Karpas-422 (cell line): ENCODE data around the gene TUSC2. TPM values are rescaled to one million over a fixed set of nuclear protein-coding genes. Genes with fewer than 3 reads are reported as not detected.

ENCODE experiments used
- DNase-seq: peaks from one replicate; pipeline ENCODE4 v3.0.0-alpha.2; 2015
- H2AFZ ChIP-seq: fragments of 200-600 bp; sonication (generic); 2 replicates; pipeline ENCODE4 v1.6.1; 2014; ENCODE audit warnings: antibody characterized with exemption, low read length, mixed read lengths
- H3K27ac ChIP-seq: fragments of 200-600 bp; sonication (generic); 2 replicates; pipeline ENCODE4 v1.5.1; 2014; ENCODE audit warnings: mild to moderate bottlenecking, low read length, moderate library complexity
- H3K27me3 ChIP-seq: fragments of 200-600 bp; sonication (generic); 2 replicates; pipeline ENCODE4 v1.6.1; 2014; ENCODE audit warnings: low read length, mixed read lengths
- H3K36me3 ChIP-seq: fragments of 200-600 bp; sonication (generic); 2 replicates; pipeline ENCODE4 v1.6.1; 2014; ENCODE audit warnings: low read length, mixed read lengths; ENCODE audit not compliant: insufficient read depth
- H3K4me1 ChIP-seq: fragments of 200-600 bp; sonication (generic); 2 replicates; pipeline ENCODE4 v1.6.1; 2014; ENCODE audit warnings: mild to moderate bottlenecking, low read length, mixed read lengths
- H3K4me2 ChIP-seq: fragments of 200-600 bp; sonication (generic); 2 replicates; pipeline ENCODE4 v1.6.1; 2014; ENCODE audit warnings: low read length, low read depth, mild to moderate bottlenecking; ENCODE audit not compliant: poor library complexity, severe bottlenecking
- H3K4me3 ChIP-seq: fragments of 200-600 bp; sonication (generic); 2 replicates; pipeline ENCODE4 v1.5.1; 2014; ENCODE audit warnings: mild to moderate bottlenecking, antibody characterized with exemption, low read length, mixed read lengths
- H3K79me2 ChIP-seq: fragments of 200-600 bp; sonication (generic); 2 replicates; pipeline ENCODE4 v1.6.1; 2014; ENCODE audit warnings: mild to moderate bottlenecking, low read length, mixed read lengths
- H3K9ac ChIP-seq: fragments of 200-600 bp; sonication (generic); 2 replicates; pipeline ENCODE4 v1.6.0; 2014; ENCODE audit warnings: low read length
- H3K9me2 ChIP-seq: fragments of 200-600 bp; sonication (generic), shearing (Covaris generic); replicated peaks from 2 replicates; pipeline ENCODE4 v1.6.0; 2014; ENCODE audit warnings: mild to moderate bottlenecking, low read length, moderate library complexity; ENCODE audit not compliant: insufficient read depth
- H3K9me3 ChIP-seq: fragments of 300-700, 200-600 bp; sonication (generic); 2 replicates; pipeline ENCODE4 v1.6.1; 2014; ENCODE audit warnings: low read length, mixed read lengths
- H4K20me1 ChIP-seq: fragments of 200-600 bp; sonication (generic); 2 replicates; pipeline ENCODE4 v1.6.1; 2014; ENCODE audit warnings: mild to moderate bottlenecking, antibody characterized with exemption, low read length, low read depth; ENCODE audit not compliant: insufficient read depth
- total RNA-seq: library from RNA; depleted of rRNA; stranded (reverse); fragments of >200 nt; shearing (Covaris generic); gene quantifications from 2 replicates; pipeline ENCODE4 v1.2.3, GENCODE V29; 2014; ENCODE audit warnings: low replicate concordance

Gene TUSC2
- total RNA-seq, 1 experiment from 2014 or later = 38.1 TPM

GRCh38 chr3:50357481-50357880 is 29.5 kb upstream of the TUSC2 start:
- Histone ChIP-seq H3K79me2 (peaks cover 42% of the 10 kb centered on the region), H3K9me3 (no peaks in the 10 kb centered on the region), H3K4me3 (peak overlapping the region; percentile 83), H3K4me1 (peaks cover 41% of the 10 kb centered on the region), H3K4me2 (peak overlapping the region; percentile 70), H4K20me1 (no peaks in the 10 kb centered on the region; the same call in 1 of the 2 replicates), H3K27ac (no peak overlapping the region), H3K36me3 (peaks cover 8% of the 10 kb centered on the region; the same call in 1 of the 2 replicates), H3K27me3 (no peaks in the 10 kb centered on the region), H3K9me2 (no peaks in the 10 kb centered on the region), H2AFZ (no peak overlapping the region), H3K9ac (peak overlapping the region; percentile 93)
- DNase-seq = no peak

DNA sequence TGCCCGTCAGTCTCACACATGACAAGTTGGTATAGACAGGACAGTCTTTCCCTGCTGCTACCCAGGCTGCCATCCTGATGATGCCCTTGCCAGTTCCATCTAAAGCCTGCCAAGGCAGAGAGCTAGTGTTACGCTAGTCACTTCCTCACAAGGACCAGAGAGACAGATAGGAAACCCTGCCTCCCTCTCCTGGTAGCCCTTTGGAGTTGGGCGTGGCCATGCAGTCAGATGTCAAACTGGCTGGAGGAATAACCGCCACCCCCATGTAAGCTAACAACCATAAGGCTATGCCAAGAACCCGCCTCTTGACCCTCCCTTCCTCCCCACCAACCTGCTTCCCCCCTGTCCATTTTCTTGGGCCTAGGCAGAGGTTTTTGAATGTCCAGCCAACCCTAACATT is 28.5 kb upstream of the TUSC2 start:
- Histone ChIP-seq H3K36me3 (peaks cover 8% of the 10 kb centered on the region; the same call in 1 of the 2 replicates), H3K9ac (peak overlapping the region; percentile 93), H3K4me3 (peak overlapping the region; percentile 83; the same call in 1 of the 2 replicates), H3K9me3 (no peaks in the 10 kb centered on the region), H3K79me2 (peaks cover 46% of the 10 kb centered on the region), H3K27me3 (no peaks in the 10 kb centered on the region), H3K27ac (no peak overlapping the region), H3K9me2 (no peaks in the 10 kb centered on the region), H2AFZ (no peak overlapping the region), H3K4me1 (peaks cover 46% of the 10 kb centered on the region), H4K20me1 (no peaks in the 10 kb centered on the region; the same call in 1 of the 2 replicates), H3K4me2 (peak overlapping the region; percentile 70)
- no peak for DNase-seq

- H3K4me1 ChIP-seq = peaks cover 51% of the 10 kb centered on the region
- H2AFZ ChIP-seq = no peak overlapping the region
- no peak overlapping the region for H3K27ac ChIP-seq
- no peak for DNase-seq
- no peaks in the 10 kb centered on the region for H3K9me3 ChIP-seq
- peak overlapping the region; percentile 43 for H3K9ac ChIP-seq
- peak overlapping the region; percentile 14; the same call in 1 of the 2 replicates for H3K4me3 ChIP-seq
- H3K79me2 ChIP-seq = peaks cover 51% of the 10 kb centered on the region
- no peaks in the 10 kb centered on the region; the same call in 1 of the 2 replicates for H4K20me1 ChIP-seq
- peak overlapping the region; percentile 70 for H3K4me2 ChIP-seq
- peaks cover 8% of the 10 kb centered on the region; the same call in 1 of the 2 replicates for H3K36me3 ChIP-seq
- no peaks in the 10 kb centered on the region for H3K27me3 ChIP-seq
- no peaks in the 10 kb centered on the region for H3K9me2 ChIP-seq
Observed at GRCh38 chr3:50355829-50356552, 28.0 kb upstream of the TUSC2 start.

GRCh38 chr3:50354850-50355249 is 26.8 kb upstream of the TUSC2 start:
- Histone ChIP-seq H2AFZ (no peak overlapping the region), H3K27me3 (no peaks in the 10 kb centered on the region), H3K4me1 (peaks cover 54% of the 10 kb centered on the region), H4K20me1 (no peaks in the 10 kb centered on the region; the same call in 1 of the 2 replicates), H3K9me3 (no peaks in the 10 kb centered on the region), H3K27ac (no peak overlapping the region), H3K36me3 (peaks cover 8% of the 10 kb centered on the region; the same call in 1 of the 2 replicates), H3K4me2 (no peak overlapping the region), H3K9me2 (no peaks in the 10 kb centered on the region), H3K9ac (no peak overlapping the region), H3K4me3 (no peak overlapping the region), H3K79me2 (peaks cover 57% of the 10 kb centered on the region)
- DNase-seq = no peak

- H3K4me1 ChIP-seq = peaks cover 57% of the 10 kb centered on the region
- no peak overlapping the region for H3K4me3 ChIP-seq
- peaks cover 63% of the 10 kb centered on the region for H3K79me2 ChIP-seq
Observed at GRCh38 chr3:50354186-50354764, 26.3 kb upstream of the TUSC2 start.

DNA sequence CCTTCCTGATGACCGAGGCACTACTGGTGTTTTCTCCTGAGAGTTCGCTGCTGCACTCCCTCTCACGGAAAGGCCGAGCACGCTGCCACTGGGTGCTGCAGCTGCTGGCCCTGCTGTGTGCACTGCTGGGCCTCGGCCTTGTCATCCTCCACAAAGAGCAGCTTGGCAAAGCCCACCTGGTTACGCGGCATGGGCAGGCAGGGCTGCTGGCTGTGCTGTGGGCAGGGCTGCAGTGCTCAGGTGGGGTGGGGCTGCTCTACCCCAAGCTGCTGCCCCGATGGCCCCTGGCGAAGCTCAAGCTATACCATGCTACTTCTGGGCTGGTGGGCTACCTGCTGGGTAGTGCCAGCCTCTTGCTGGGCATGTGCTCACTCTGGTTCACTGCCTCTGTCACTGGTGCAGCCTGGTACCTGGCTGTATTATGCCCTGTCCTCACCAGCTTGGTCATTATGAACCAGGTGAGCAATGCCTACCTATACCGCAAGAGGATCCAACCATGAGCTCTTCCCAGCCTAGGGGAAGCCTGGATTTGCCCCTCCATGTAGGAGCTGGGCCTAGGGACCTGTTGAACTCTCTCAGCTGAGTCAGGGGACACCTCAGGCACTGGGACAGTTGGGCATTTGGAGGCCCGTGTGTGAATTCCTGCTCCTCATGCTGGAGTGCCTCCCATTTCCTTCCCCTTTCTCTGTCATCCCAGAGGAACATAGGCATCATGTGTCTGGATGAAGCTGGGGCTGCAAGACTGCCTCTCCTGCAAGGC is 25.4 kb upstream of the TUSC2 start:
- Histone ChIP-seq H4K20me1 (no peaks in the 10 kb centered on the region; the same call in 1 of the 2 replicates), H3K79me2 (peaks cover 57% of the 10 kb centered on the region), H3K4me3 (no peak overlapping the region), H3K27ac (no peak overlapping the region), H3K9me2 (no peaks in the 10 kb centered on the region), H3K9me3 (no peaks in the 10 kb centered on the region), H3K27me3 (no peaks in the 10 kb centered on the region), H3K4me1 (peaks cover 58% of the 10 kb centered on the region), H3K4me2 (no peak overlapping the region), H2AFZ (no peak overlapping the region), H3K36me3 (peaks cover 8% of the 10 kb centered on the region; the same call in 1 of the 2 replicates), H3K9ac (no peak overlapping the region)
- no peak for DNase-seq

More at GRCh38 chr3:50354186-50354764, 26.3 kb upstream of the TUSC2 start:
- Histone ChIP-seq H3K9me2 (no peaks in the 10 kb centered on the region), H4K20me1 (no peaks in the 10 kb centered on the region; the same call in 1 of the 2 replicates), H3K9ac (no peak overlapping the region), H3K9me3 (no peaks in the 10 kb centered on the region), H2AFZ (no peak overlapping the region), H3K27ac (no peak overlapping the region), H3K27me3 (no peaks in the 10 kb centered on the region), H3K36me3 (peaks cover 8% of the 10 kb centered on the region; the same call in 1 of the 2 replicates), H3K4me2 (no peak overlapping the region)
- DNase-seq = no peak

- H3K36me3 ChIP-seq = peaks cover 8% of the 10 kb centered on the region; the same call in 1 of the 2 replicates
Observed at GRCh38 chr3:50352781-50353180, 24.8 kb upstream of the TUSC2 start.

More at GRCh38 chr3:50352781-50353180, 24.8 kb upstream of the TUSC2 start:
- no peak overlapping the region for H3K4me3 ChIP-seq
- H3K4me2 ChIP-seq = no peak overlapping the region
- no peaks in the 10 kb centered on the region for H3K9me3 ChIP-seq
- no peaks in the 10 kb centered on the region; the same call in 1 of the 2 replicates for H4K20me1 ChIP-seq
- peaks cover 51% of the 10 kb centered on the region for H3K79me2 ChIP-seq
- H3K9ac ChIP-seq = no peak overlapping the region
- H2AFZ ChIP-seq = no peak overlapping the region
- no peaks in the 10 kb centered on the region for H3K27me3 ChIP-seq
- no peaks in the 10 kb centered on the region for H3K9me2 ChIP-seq
- no peak overlapping the region for H3K27ac ChIP-seq
- DNase-seq = peak; percentile 68
- peaks cover 51% of the 10 kb centered on the region for H3K4me1 ChIP-seq
